ENCODE results near the gene CALML4.
A peak's percentile ranks its signal among the peaks of the same experiment; 100 is the strongest.
"Not testable (repeated sequence)": the region's sequence is repeated elsewhere in the genome, so short reads cannot be mapped to it uniquely, and the experiment has no call there.

The CALML4 gene

GRCh38 chr15:68204776-68205557, at the start of gene CALML4:
Gene CALML4 (minus strand): TSS chr15:68205332. CDS start chr15:68205247, 85 bp downstream.
- no peak for DNase-seq

- peak; percentile 38 for DNase-seq
Measured at GRCh38 chr15:68252925-68253534, 47.9 kb upstream of the CALML4 start.

GRCh38 chr15:68249058-68249713, 44.1 kb upstream of the CALML4 start:
- no peak for DNase-seq

- no peak for DNase-seq
Measured at GRCh38 chr15:68244235-68244634, 39.1 kb upstream of the CALML4 start.

GRCh38 chr15:68241088-68241935, 36.2 kb upstream of the CALML4 start:
- no peak for DNase-seq

- no peak for DNase-seq
Measured at GRCh38 chr15:68239025-68239424, 33.9 kb upstream of the CALML4 start.

- DNase-seq, result no peak
Measured at GRCh38 chr15:68235022-68235421, 29.9 kb upstream of the CALML4 start.

GRCh38 chr15:68234520-68234919, 29.4 kb upstream of the CALML4 start:
- DNase-seq, result not testable (repeated sequence)

GRCh38 chr15:68234060-68234459, 28.9 kb upstream of the CALML4 start:
- no peak for DNase-seq

- DNase-seq, result peak; percentile 44
Measured at GRCh38 chr15:68232937-68233336, 27.8 kb upstream of the CALML4 start.

- DNase-seq, result no peak
Measured at GRCh38 chr15:68232449-68232848, 27.3 kb upstream of the CALML4 start.

GRCh38 chr15:68231102-68231818, 26.1 kb upstream of the CALML4 start:
- no peak for DNase-seq

GRCh38 chr15:68230157-68231100, 25.3 kb upstream of the CALML4 start:
- no peak for DNase-seq

GRCh38 chr15:68229386-68230156, 24.4 kb upstream of the CALML4 start, which contains the start of gene CLN6:
Gene CLN6 (minus strand): TSS chr15:68229728. CDS start chr15:68229584, 144 bp downstream.
- DNase-seq, result peak; percentile 7

- no peak for DNase-seq
Measured at GRCh38 chr15:68228971-68229385, 23.8 kb upstream of the CALML4 start.

GRCh38 chr15:68228143-68228970, 23.2 kb upstream of the CALML4 start:
- no peak for DNase-seq

- DNase-seq, result no peak
Measured at GRCh38 chr15:68227643-68228142, 22.6 kb upstream of the CALML4 start.

GRCh38 chr15:68225442-68225841, 20.3 kb upstream of the CALML4 start:
- DNase-seq, result not testable (repeated sequence)
